Caki2 (cell line): Measurements from ENCODE around the gene KIF26B. TPM values are rescaled to one million over a fixed set of nuclear protein-coding genes. Genes with fewer than 3 reads are reported as not detected.

Experiments
- DNase-seq: peaks from one replicate; pipeline ENCODE4 v3.0.0-alpha.2; 2015; ENCODE audit warnings: low read depth
- in situ Hi-C: cut with HindIII; loops from 2 replicates; pipeline ENCODE4 v1.10.0; 2016; ENCODE audit warnings: low sequenced_read_pairs, low pct_unique_long_range_greater_than_20kb, mixed read lengths
- total RNA-seq: library from RNA; depleted of rRNA; stranded (reverse); fragments of >200 nt; shearing (Covaris generic); gene quantifications from 2 replicates; pipeline ENCODE4 v1.2.3, GENCODE V29; 2014; ENCODE audit warnings: low replicate concordance

Gene KIF26B
- total RNA-seq, 1 experiment from 2014 or later: 1.1 TPM

DNA sequence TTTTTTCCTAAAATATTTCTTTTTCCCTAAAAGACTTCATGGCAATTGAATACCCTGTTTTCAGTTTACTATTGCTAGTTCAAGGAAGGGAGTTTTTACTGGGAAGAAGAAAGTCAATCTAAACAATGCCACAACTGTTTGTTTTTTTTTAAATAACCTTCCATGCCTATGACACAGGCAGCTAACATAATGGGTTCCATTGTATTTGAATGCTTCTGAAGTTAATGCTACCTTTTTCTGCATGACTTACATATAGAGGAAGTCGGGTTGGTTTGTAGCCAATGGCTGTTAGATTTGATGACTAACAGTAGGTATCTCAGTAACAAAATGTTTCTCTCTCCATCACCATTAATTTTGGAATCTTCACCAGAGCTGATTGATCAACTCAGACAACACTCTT, 134.0 kb downstream of the KIF26B start:
- DNase-seq: no peak
- in situ Hi-C loops: no loop called here

DNA sequence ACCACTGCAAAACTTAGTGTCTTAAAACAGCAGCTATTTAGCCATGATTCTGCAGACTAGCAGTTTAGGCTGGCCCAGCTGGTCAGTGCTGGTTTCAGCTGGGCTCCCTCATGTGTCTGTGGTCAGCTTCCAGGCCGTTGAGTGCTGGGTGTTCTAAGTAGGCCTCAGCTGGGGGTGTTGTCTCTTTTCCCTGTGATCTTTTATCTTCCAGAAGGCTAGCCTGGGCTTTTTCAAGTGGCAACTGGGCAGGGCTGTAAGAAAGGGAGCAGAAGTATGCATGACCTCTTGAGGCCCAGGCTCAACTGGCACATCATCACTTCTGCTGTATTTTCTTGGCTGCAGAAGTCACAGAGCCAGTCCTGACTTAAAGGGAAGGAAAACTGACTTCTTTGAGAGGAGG, 136.1 kb downstream of the KIF26B start:
- in situ Hi-C loops: no loop called here

DNA sequence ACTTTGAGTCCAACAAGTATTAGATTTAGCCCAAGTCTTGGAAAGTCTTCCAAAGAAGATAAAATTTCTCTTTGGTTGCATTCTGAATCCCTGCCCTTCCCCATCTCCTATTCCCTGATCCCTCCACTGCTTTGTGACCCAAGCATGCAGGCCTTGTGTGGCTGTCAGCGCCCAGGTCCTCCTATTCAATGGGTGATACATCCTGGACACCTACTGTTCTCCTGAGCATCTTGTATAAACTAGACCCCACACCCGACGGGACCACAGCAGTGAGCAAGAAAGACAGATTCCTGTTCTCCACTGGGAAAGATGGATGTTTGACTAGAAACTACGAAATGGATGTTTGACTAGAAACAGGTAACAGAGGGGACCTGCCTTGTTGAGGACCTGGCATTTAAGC, 136.6 kb downstream of the KIF26B start:
- DNase-seq: no peak
- in situ Hi-C loops: no loop called here

More for the DNA sequence above, 136.1 kb downstream of the KIF26B start:
- no peak for DNase-seq

DNA sequence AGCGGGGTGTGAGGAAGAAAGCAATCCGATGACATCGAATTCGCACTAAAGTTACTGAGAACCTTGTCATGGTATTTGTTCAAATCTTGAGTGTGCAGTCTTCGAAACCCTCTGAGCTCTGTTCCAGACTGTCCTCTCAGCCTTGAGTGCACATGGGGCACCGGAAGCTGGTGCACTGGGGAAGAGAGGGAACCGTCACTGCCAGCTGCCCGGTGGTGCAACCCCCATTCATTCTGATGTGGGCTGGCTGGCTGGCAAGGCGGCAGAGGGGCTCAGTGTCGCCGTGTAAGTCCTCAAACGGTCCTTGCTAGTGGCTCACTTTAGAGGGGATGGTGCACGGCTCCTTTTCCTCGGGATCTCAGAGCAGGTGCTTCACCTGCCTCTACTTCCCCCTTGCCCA, 137.4 kb downstream of the KIF26B start:
- in situ Hi-C loops: no loop called here
- no peak for DNase-seq

DNA sequence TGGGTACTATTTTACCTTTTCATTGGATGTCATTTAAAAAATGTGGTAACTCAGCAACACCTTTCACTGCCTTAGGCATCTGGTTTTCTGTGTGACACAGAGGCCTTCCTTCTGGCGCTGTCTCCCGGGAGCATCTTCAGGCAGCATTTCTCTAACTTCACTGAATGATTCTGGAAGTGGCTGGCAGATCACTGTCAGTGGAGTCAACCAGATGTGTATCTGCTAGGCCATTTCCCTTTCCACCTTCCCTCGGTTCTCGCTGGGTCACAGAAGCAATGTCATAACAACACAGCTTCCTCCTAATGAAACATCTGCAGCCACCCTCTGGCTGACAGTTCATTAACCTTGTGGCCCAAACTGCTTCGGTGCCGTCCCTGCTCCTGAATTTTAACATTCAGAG, 137.8 kb downstream of the KIF26B start:
- in situ Hi-C loops: no loop called here
- no peak for DNase-seq

DNA sequence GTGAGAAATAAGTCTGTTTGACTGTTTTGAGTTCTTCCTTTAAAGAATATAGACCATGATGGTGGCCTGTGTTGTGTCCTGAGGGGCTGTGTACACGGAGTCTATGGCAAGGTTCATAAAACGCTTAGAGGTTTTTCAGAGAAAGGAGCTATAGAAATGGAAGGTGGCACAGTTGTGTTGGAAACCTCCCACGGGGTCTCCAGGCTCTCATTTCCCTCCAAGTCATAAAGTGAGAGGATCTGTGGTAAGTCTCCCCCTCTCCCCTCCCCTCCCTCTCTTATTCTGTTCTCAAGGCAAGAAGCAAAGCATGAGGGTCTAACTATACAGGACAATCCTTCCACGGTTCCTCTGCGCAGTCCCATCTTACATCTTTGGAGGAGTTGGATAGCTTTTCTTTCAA, 139.2 kb downstream of the KIF26B start:
- DNase-seq: no peak
- in situ Hi-C loops: no loop called here

DNA sequence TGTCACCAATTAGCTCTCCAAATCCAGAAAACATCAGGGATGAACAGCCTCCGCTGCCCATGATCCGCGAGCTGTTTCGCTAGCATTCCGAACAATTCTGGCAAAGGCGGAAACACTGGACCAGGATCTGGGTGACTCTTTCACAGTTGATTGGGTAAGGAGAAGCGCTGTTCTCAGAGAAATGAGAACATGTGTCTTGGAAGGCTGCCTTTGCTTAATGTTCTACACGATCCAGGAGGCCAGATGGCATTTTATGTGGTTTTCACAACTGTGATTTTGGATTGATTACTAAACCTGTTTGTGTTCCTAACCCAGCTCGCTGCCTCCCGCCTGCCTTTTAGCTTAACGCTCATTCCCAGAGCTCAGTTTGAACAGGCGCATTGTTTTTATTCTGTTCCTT, 144.0 kb downstream of the KIF26B start:
- DNase-seq: peak; percentile 24
- in situ Hi-C loops: no loop called here

DNA sequence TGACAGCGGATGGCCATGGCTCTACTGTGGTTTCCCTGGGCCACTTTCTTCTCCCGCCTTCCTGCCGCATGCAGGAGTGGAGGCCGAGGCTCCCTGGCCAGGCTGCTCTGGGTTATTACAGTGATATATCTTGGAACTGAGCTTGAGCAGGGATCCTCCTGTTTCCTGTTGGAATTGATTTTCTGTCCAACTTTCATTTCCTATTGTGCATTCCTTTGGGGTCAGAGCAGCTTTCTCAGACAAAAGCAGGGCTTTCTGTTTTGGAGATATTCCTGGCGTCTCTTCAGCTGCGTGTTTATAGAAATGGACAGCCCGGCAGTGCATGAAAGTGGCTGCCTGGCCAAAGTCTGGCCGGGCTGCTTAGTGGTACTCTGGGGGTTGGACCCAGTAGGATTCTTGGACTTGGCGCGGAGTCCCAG, 146.4 kb downstream of the KIF26B start:
- no peak for DNase-seq
- in situ Hi-C loops: no loop called here

DNA sequence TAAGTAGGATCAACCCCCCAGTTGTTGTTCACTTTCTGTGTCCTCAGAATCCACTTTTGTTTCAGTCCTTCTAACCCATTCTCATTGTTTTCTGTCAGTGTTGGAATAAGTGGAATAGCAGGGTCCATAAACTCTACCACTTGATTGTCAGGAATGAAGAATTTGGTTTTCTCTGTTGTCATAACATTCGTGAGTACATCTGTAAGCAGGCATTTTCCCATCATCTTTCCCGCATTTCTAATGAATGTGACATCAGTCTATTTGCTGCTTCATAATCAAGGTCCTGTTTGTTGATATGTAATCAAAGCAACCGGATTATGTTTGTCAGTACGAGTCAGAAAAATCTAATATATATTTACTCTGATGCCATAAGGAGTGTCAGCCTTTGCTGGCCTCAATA, 147.1 kb downstream of the KIF26B start:
- no peak for DNase-seq
- in situ Hi-C loops: no loop called here

DNA sequence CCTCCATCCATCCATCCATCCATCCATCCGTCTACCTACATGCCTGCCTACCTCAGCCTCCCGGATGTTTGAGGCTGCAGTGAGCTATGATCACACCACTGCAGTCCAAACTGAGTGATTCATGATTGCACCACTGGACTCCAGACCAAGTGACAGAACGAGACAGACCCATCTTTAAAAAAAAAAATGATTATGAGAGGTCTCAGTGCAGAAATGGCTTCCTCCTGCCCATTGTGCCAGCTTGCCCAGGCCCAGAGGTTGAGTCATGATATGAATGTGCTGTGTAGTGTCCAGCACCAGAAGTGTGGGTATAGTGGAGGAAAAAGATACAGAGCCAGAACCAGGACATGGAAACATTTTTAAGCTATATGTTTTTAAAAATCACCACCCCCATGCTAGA, 149.9 kb downstream of the KIF26B start:
- DNase-seq: no peak
- in situ Hi-C loops: no loop called here

DNA sequence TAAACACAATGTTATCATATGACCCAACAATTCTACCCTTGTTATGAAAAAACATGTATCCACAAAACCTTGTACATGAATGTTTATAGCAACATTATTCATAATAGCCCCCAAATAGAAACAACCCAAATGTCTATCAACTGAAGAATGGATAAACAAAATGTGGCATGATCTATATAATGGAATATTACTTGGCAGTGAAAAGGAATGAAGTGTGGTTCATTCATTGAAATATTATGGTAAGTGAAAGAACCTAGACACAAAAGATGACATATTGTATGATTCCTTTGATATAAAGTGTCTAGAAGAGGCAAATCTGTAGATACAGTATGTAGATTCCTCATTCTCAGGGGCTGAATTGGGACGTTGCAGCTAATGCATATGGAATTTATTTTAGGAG, 151.2 kb downstream of the KIF26B start:
- no peak for DNase-seq
- in situ Hi-C loops: no loop called here

DNA sequence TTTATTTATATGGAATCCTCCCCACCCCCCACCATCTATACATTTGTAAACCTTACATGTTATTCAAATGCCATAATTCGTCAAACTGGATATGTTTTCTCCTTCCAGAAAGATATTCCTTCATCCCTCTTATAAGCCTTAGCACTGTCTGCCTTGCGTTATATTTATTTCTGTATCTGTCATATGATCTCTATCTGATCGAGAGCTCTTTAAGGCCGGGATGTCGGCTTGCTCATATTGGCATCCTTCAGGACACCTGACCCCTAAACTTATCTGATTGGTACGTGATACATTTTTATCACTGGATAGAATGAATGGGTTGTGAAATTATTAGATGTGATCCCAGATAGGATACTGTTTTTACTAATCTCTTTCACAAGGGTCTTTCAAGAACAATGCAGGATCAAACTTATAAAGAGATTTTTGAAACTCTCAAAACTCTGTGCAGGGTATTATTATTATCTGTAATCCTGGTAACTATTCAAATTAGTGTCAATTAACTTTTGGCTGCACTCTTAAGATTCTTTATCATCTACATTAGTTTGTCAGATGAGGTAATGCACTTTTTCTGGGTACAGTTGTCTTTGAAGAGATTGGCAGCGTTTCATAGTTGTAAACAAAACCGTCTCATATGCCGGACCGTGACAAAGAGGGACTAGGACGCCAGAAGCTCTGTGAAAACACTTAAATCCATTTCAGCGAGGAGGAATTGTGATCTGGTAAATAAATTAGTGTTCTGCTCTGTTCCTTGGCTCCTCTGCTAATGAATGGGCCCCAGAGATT, 152.0 kb downstream of the KIF26B start:
- in situ Hi-C loops: no loop called here
- no peak for DNase-seq

DNA sequence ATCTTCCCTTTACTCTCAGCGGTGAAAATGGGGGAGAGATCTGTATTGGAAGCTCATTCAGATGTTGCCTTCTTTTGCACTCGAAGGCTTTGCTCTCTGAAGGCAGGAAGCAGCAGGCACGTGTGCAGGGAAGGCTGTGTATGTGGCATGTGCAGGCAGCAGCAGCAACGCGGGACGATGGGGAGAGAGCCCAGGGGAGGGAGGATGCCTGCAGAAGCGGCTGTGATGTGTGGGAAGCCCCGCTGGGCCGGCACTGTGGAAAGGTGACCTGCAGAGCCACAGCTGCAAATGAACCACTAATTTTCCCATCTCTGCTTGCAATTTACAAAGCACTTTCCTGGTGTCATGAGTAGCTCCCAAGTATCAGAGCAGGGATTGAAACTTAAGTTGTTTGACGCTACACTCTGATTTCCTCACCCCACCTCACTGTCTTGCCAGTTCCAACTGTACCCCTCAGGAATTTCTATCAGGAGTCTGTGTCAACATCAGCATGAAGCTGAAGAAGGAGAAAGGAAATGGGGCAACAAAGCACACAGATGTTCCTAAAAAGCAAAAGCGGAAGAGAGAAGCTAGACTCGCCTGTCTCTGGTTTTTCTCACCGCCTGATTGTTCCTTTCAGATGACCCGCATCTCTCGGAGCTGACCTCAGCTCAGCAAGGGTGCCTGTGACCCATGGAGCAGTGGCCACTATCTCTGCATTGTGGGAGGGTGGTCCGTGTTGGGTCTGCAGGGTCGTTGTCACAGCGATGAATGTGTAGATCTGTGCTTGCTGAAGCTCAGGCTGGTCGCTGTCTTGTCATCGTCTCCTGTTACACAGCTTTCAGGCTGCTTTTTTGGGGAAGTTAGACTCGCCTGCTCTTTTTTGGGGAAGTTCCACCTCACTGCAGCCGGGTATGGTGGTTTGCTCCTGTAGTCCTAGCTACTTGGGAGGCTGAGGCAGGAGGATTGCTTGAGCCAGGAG, 156.1 kb downstream of the KIF26B start:
- in situ Hi-C loops: no loop called here
- DNase-seq: no peak

DNA sequence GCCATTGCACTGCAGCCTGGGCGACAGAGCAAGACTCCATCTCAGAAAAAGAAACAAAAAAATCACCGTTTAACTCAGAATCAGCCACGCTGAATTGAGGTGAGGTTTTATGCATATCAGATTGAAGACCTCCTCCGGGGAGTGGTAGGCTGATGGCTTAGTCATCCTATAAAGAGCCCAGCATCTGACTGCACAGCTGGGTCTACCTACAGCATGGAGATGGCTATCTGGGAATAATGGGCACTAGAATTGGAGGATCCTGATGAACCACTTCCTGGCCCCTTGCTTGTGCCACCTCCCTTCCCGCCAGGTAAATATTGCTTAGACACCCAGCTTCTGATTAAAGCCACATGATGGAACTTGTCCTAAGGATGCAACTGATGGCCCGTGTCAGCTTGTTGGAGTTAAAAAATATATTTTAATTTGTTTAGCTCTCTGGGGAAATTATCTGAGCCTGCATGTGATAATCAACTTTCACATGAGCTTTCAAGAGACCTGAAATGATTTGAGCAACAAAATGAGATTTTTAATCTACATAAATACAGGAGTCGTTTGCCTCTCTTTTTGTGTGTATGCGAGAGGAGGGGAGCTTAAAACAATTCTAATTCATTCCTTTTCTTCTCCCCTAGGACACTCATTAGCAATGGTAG, 157.2 kb downstream of the KIF26B start:
- no peak for DNase-seq

DNA sequence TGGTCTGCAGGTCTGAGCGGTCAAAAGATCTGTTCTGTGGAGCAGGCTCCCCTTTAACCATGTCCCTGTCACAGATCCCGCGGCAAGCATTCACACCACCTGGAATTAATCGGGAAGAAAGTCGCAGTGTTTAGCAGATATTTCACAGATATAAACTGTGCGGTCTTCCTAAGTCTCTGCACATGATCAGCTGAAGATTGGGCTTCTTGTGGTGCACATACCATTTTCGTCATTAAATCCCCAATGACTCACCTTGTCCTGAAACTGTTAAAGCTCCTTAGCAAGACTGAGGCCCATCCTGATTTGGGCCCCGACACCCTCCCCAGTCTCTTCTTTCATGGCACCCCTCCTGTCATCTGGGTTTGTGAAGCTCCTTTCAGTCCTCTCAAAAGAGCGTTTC, 158.8 kb downstream of the KIF26B start:
- in situ Hi-C loops: no loop called here
- DNase-seq: no peak

More for the DNA sequence above, 157.2 kb downstream of the KIF26B start:
- in situ Hi-C loops: no loop called here

DNA sequence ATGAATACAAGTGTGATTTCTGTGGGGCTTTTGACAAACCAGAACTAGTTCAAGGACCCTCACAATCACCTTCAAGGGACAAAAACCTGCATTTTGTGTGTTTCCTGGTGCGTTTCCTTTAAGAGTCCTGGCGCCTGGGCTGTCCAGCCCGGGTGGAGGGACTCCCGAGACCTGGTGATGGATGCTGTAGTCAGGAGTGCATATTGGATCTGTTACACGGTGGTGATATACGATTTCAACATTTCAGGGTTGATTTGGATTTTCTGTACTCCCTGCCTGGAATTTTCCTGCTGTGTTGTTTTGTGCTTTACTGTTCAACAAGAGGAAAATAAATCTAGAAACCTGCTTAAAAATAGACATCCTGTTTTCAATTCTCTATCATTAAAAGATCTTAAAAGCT, 162.0 kb downstream of the KIF26B start:
- DNase-seq: no peak
- in situ Hi-C loops: no loop called here

DNA sequence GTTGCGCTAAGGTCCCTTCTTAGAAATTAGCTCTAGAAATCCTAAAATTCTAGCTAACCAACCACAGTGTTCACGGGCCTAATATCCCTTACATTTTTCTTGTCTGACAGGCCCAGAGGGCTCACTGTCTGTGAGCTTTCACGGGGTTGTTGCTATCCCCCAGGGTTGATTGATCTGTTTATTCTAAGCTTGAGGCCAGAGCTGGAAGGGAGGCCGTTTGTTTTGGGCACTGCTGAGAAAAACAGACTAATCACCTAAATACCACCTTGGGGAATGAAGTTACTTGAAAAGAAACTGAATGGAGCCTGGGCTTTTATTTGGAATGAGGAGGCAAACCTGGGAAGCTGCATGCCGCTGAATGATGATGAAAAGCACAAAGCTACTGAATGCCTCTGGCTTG, 162.4 kb downstream of the KIF26B start:
- no peak for DNase-seq
- in situ Hi-C loops: no loop called here

DNA sequence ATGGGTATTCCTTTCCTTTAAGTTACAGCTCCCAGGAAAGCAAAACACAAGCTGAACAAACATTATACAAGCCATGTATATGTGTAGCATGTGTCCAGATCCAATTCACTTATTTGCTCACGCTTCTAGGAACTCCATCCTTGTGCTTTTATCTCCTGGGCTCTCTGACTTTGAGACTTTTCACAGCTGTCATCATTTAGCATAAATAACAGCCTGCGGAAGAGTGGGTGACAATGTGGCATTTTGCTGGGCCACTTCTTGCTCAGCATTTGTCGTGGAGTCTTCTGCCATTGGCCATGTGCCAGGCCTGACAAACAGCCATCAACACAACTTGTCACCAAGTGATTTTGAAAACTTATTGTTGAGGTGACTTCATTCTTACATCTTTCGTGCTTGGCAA, 164.3 kb downstream of the KIF26B start:
- in situ Hi-C loops: no loop called here
- no peak for DNase-seq

DNA sequence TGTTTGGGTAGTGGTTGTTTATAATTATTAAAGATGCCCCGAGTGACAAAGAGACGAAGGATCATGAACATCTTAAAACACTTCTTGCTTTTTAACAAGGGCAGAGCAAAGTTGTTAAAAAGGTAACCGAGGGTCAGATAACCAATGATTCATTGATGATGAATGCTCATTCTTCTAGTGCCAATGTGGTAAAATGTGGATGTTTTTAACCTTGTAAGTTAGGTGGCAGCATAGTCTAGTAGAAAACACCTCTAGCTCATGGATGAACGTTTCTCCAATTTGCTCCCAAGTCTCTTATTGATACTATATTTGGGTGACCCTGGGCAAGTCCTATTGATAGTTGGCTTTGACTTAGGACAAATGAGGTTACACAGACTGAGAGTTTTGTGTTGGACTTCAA, 167.9 kb downstream of the KIF26B start:
- DNase-seq: peak; percentile 36
- in situ Hi-C loops: no loop called here
